Measurements from ENCODE around the gene IL17RB.

The IL17RB gene

GRCh38 chr3:53849916-53850315, 3.5 kb downstream of the IL17RB start:
- no peak overlapping the region for H3K18ac ChIP-seq (ENCODE audit: low read length)
- H2BK5ac ChIP-seq (ENCODE audit: low read length), result no peak overlapping the region
- H2AK5ac ChIP-seq (ENCODE audit: low read depth, low read length), result no peak overlapping the region
- H3K36me3 ChIP-seq (replicated peaks in 1 of 2; ENCODE audit: control insufficient read depth in 2 of 2, insufficient read depth in 2 of 2, low read length in 2 of 2), result peaks cover 0 to 12% of the 10 kb centered on the region in 2 donors
- H4K8ac ChIP-seq (ENCODE audit: low read depth, low read length), result no peak overlapping the region
- no peak overlapping the region for H3K23ac ChIP-seq (ENCODE audit: low read depth, low read length, poor library complexity)
- H3K27me3 ChIP-seq (ENCODE audit: control insufficient read depth in 3 of 3, insufficient read depth in 3 of 3, low read depth in 1 of 3, low read length in 3 of 3), result peaks cover 0 to 9% (median 7%) of the 10 kb centered on the region in 3 experiments
- no peak overlapping the region for H3K14ac ChIP-seq (ENCODE audit: low read length)
- peaks cover 4 to 8% of the 10 kb centered on the region in 2 donors for H3K4me1 ChIP-seq (ENCODE audit: control insufficient read depth in 2 of 2, insufficient read depth in 1 of 2, low read depth in 1 of 2, low read length in 2 of 2)
- no peak overlapping the region for H2BK120ac ChIP-seq (ENCODE audit: low read depth, low read length)
- no peak overlapping the region for H3K9ac ChIP-seq (ENCODE audit: low read depth, low read length, poor library complexity)
- no peak overlapping the region for H2AFZ ChIP-seq (ENCODE audit: low read length)
- no peak overlapping the region for H3K4me2 ChIP-seq (ENCODE audit: insufficient read depth, low read length, poor library complexity, severe bottlenecking)
- DNase-seq (ENCODE audit: low spot score), result no peak
- H3K27ac ChIP-seq (replicated peaks; ENCODE audit: low read length), result no peak overlapping the region
- WGBS, 2 donors (ENCODE audit: extremely low coverage in 2 of 2, insufficient read length in 2 of 2, insufficient replicate concordance in 1 of 2), result no CpG with 5 or more reads among the region's 7 CpGs
- no peak overlapping the region for H3K4ac ChIP-seq (ENCODE audit: low read length)
- H4K91ac ChIP-seq (ENCODE audit: low read depth, low read length, poor library complexity), result no peak overlapping the region
- no peaks in the 10 kb centered on the region for H3K79me1 ChIP-seq (ENCODE audit: low read depth, low read length)
- peaks cover 2 to 5% of the 10 kb centered on the region in 2 donors for H3K9me3 ChIP-seq (replicated peaks in 1 of 2; ENCODE audit: control insufficient read depth in 2 of 2, insufficient read depth in 1 of 2, low read depth in 1 of 2, low read length in 2 of 2)
- no peak overlapping the region for H2BK12ac ChIP-seq (ENCODE audit: low read length)
- no peak overlapping the region for H2BK15ac ChIP-seq (ENCODE audit: low read length)
- no peak overlapping the region for H3K4me3 ChIP-seq (ENCODE audit: low read length in 2 of 2)

GRCh38 chr3:53850895-53851294, 4.5 kb downstream of the IL17RB start:
- Histone ChIP-seq H3K23ac (ENCODE audit: low read depth, low read length, poor library complexity) (no peak overlapping the region), H3K9ac (ENCODE audit: low read depth, low read length, poor library complexity) (no peak overlapping the region), H3K4me3 (ENCODE audit: low read length in 2 of 2) (no peak overlapping the region), H2BK5ac (ENCODE audit: low read length) (no peak overlapping the region), H4K8ac (ENCODE audit: low read depth, low read length) (no peak overlapping the region), H3K27ac (replicated peaks; ENCODE audit: low read length) (no peak overlapping the region), H3K14ac (ENCODE audit: low read length) (no peak overlapping the region), H2AK5ac (ENCODE audit: low read depth, low read length) (no peak overlapping the region), H3K27me3 (ENCODE audit: control insufficient read depth in 3 of 3, insufficient read depth in 3 of 3, low read depth in 1 of 3, low read length in 3 of 3) (peaks cover 0 to 9% (median 7%) of the 10 kb centered on the region in 3 experiments), H3K36me3 (replicated peaks in 1 of 2; ENCODE audit: control insufficient read depth in 2 of 2, insufficient read depth in 2 of 2, low read length in 2 of 2) (peaks cover 0 to 12% of the 10 kb centered on the region in 2 donors), H3K4me2 (ENCODE audit: insufficient read depth, low read length, poor library complexity, severe bottlenecking) (no peak overlapping the region), H3K4ac (ENCODE audit: low read length) (no peak overlapping the region), H2BK12ac (ENCODE audit: low read length) (no peak overlapping the region), H3K4me1 (ENCODE audit: control insufficient read depth in 2 of 2, insufficient read depth in 1 of 2, low read depth in 1 of 2, low read length in 2 of 2) (peaks cover 4% of the 10 kb centered on the region in 2 donors), H2BK120ac (ENCODE audit: low read depth, low read length) (no peak overlapping the region), H2BK15ac (ENCODE audit: low read length) (no peak overlapping the region), H3K9me3 (replicated peaks in 1 of 2; ENCODE audit: control insufficient read depth in 2 of 2, insufficient read depth in 1 of 2, low read depth in 1 of 2, low read length in 2 of 2) (peaks cover 2 to 5% of the 10 kb centered on the region in 2 donors), H3K79me1 (ENCODE audit: low read depth, low read length) (no peaks in the 10 kb centered on the region), H4K91ac (ENCODE audit: low read depth, low read length, poor library complexity) (no peak overlapping the region), H3K18ac (ENCODE audit: low read length) (no peak overlapping the region), H2AFZ (ENCODE audit: low read length) (no peak overlapping the region)
- no CpG with 5 or more reads among the region's 5 CpGs for WGBS, 2 donors (ENCODE audit: extremely low coverage in 2 of 2, insufficient read length in 2 of 2, insufficient replicate concordance in 1 of 2)
- DNase-seq (ENCODE audit: low spot score), result no peak

GRCh38 chr3:53856964-53857363, 10.6 kb downstream of the IL17RB start:
- H2BK120ac ChIP-seq (ENCODE audit: low read depth, low read length), result no peak overlapping the region
- no peak overlapping the region for H3K18ac ChIP-seq (ENCODE audit: low read length)
- H4K91ac ChIP-seq (ENCODE audit: low read depth, low read length, poor library complexity), result no peak overlapping the region
- no peaks in the 10 kb centered on the region for H3K27me3 ChIP-seq (ENCODE audit: control insufficient read depth in 3 of 3, insufficient read depth in 3 of 3, low read depth in 1 of 3, low read length in 3 of 3)
- no peak overlapping the region for H2AK5ac ChIP-seq (ENCODE audit: low read depth, low read length)
- H3K4me2 ChIP-seq (ENCODE audit: insufficient read depth, low read length, poor library complexity, severe bottlenecking), result no peak overlapping the region
- H3K4ac ChIP-seq (ENCODE audit: low read length), result no peak overlapping the region
- H2AFZ ChIP-seq (ENCODE audit: low read length), result no peak overlapping the region
- H3K9me3 ChIP-seq (replicated peaks in 1 of 2; ENCODE audit: control insufficient read depth in 2 of 2, insufficient read depth in 1 of 2, low read depth in 1 of 2, low read length in 2 of 2), result no peaks in the 10 kb centered on the region
- H3K27ac ChIP-seq (replicated peaks; ENCODE audit: low read length), result no peak overlapping the region
- no peak overlapping the region for H2BK12ac ChIP-seq (ENCODE audit: low read length)
- no peak overlapping the region for H3K23ac ChIP-seq (ENCODE audit: low read depth, low read length, poor library complexity)
- no peaks in the 10 kb centered on the region for H3K4me1 ChIP-seq (ENCODE audit: control insufficient read depth in 2 of 2, insufficient read depth in 1 of 2, low read depth in 1 of 2, low read length in 2 of 2)
- H2BK15ac ChIP-seq (ENCODE audit: low read length), result no peak overlapping the region
- H3K9ac ChIP-seq (ENCODE audit: low read depth, low read length, poor library complexity), result no peak overlapping the region
- no peak overlapping the region for H2BK5ac ChIP-seq (ENCODE audit: low read length)
- no peak overlapping the region for H3K14ac ChIP-seq (ENCODE audit: low read length)
- H3K4me3 ChIP-seq (ENCODE audit: low read length in 2 of 2), result no peak overlapping the region
- WGBS, 2 donors (ENCODE audit: extremely low coverage in 2 of 2, insufficient read length in 2 of 2, insufficient replicate concordance in 1 of 2), result no CpG with 5 or more reads among the region's 7 CpGs
- no peak overlapping the region for H4K8ac ChIP-seq (ENCODE audit: low read depth, low read length)
- H3K79me1 ChIP-seq (ENCODE audit: low read depth, low read length), result no peaks in the 10 kb centered on the region
- no peak for DNase-seq (ENCODE audit: low spot score)
- peaks cover 3 to 60% of the 10 kb centered on the region in 2 donors for H3K36me3 ChIP-seq (replicated peaks in 1 of 2; ENCODE audit: control insufficient read depth in 2 of 2, insufficient read depth in 2 of 2, low read length in 2 of 2)

GRCh38 chr3:53858096-53858741, 11.9 kb downstream of the IL17RB start:
- no peak overlapping the region for H2BK120ac ChIP-seq (ENCODE audit: low read depth, low read length)
- H3K79me1 ChIP-seq (ENCODE audit: low read depth, low read length), result no peaks in the 10 kb centered on the region
- no peak overlapping the region for H3K4me3 ChIP-seq (ENCODE audit: low read length in 2 of 2)
- H2AK5ac ChIP-seq (ENCODE audit: low read depth, low read length), result no peak overlapping the region
- no peak overlapping the region for H3K23ac ChIP-seq (ENCODE audit: low read depth, low read length, poor library complexity)
- no peak overlapping the region for H4K8ac ChIP-seq (ENCODE audit: low read depth, low read length)
- WGBS, 2 donors (ENCODE audit: extremely low coverage in 2 of 2, insufficient read length in 2 of 2, insufficient replicate concordance in 1 of 2), result no CpG with 5 or more reads among the region's 7 CpGs
- no peaks in the 10 kb centered on the region for H3K4me1 ChIP-seq (ENCODE audit: control insufficient read depth in 2 of 2, insufficient read depth in 1 of 2, low read depth in 1 of 2, low read length in 2 of 2)
- H3K9me3 ChIP-seq (replicated peaks in 1 of 2; ENCODE audit: control insufficient read depth in 2 of 2, insufficient read depth in 1 of 2, low read depth in 1 of 2, low read length in 2 of 2), result no peaks in the 10 kb centered on the region
- peaks cover 3 to 69% of the 10 kb centered on the region in 2 donors for H3K36me3 ChIP-seq (replicated peaks in 1 of 2; ENCODE audit: control insufficient read depth in 2 of 2, insufficient read depth in 2 of 2, low read length in 2 of 2)
- no peaks in the 10 kb centered on the region for H3K27me3 ChIP-seq (ENCODE audit: control insufficient read depth in 3 of 3, insufficient read depth in 3 of 3, low read depth in 1 of 3, low read length in 3 of 3)
- no peak overlapping the region for H2BK15ac ChIP-seq (ENCODE audit: low read length)
- no peak overlapping the region for H3K9ac ChIP-seq (ENCODE audit: low read depth, low read length, poor library complexity)
- no peak overlapping the region for H3K27ac ChIP-seq (replicated peaks; ENCODE audit: low read length)
- no peak overlapping the region for H3K14ac ChIP-seq (ENCODE audit: low read length)
- no peak for DNase-seq (ENCODE audit: low spot score)
- no peak overlapping the region for H2BK5ac ChIP-seq (ENCODE audit: low read length)
- no peak overlapping the region for H3K18ac ChIP-seq (ENCODE audit: low read length)
- no peak overlapping the region for H3K4me2 ChIP-seq (ENCODE audit: insufficient read depth, low read length, poor library complexity, severe bottlenecking)
- H2BK12ac ChIP-seq (ENCODE audit: low read length), result no peak overlapping the region
- no peak overlapping the region for H4K91ac ChIP-seq (ENCODE audit: low read depth, low read length, poor library complexity)
- H3K4ac ChIP-seq (ENCODE audit: low read length), result no peak overlapping the region
- H2AFZ ChIP-seq (ENCODE audit: low read length), result no peak overlapping the region
